ENCODE results near the gene NUP88.

DNA sequence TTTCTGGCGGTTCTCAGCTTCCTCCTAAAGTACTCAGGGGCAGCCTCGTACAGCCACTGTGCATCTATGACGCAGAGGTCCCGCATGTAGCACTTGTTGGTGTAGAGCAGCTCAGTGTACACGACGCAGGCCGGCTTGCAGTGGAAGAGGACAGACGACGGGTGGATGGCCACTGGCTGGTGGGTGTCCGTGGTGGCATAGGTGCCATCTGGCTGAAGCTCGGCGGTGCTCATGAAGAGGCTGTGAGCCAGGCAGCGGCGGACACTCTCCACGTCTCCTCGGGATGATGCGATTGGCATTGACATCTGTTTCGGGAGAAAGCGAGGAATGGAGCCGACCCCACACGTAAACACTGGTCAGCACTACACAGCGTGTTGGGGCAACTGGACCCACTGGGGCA lies 24.7 kb upstream of the NUP88 start:
- TF ChIP-seq CTCF (IDR thresholded peaks at IDR 0.05) = no peak
- no peak for TF ChIP-seq POLR2A (IDR thresholded peaks at IDR 0.05)

All from ovary (tissue), 3 donors.